K562 (cell line): Measurements from ENCODE around the gene SYMPK. TPM values are rescaled to one million over a fixed set of nuclear protein-coding genes. Genes with fewer than 3 reads are reported as not detected.

Experiments used
- CBX2 ChIP-seq: fragments of 200-600 bp; sonication (generic); IDR thresholded peaks from one replicate; pipeline ENCODE4 v1.6.1; 2012; ENCODE audit warnings: mild to moderate bottlenecking, low read length, inconsistent platforms; ENCODE audit not compliant: insufficient read depth, poor library complexity, severe bottlenecking
- CHD4 ChIP-seq: fragments of 200-600 bp; sonication (generic); IDR thresholded peaks from 3 replicates; pipeline ENCODE4 v1.6.1; 2012; ENCODE audit warnings: low read depth, mild to moderate bottlenecking, mixed read lengths, low read length, inconsistent platforms; ENCODE audit not compliant: insufficient read depth, insufficient replicate concordance, poor library complexity, severe bottlenecking
- CSDE1 ChIP-seq, 2 experiments: fragments of 450-650 bp; IDR thresholded peaks; 2 replicates each; pipeline ENCODE4 v1.6.1; 2016; ENCODE audit warnings: mild to moderate bottlenecking in 1 of 2
- CTCFL ChIP-seq: IDR thresholded peaks from 2 replicates; pipeline ENCODE4 v1.6.1; 2011; ENCODE audit warnings: borderline replicate concordance, low read depth, mild to moderate bottlenecking, moderate library complexity, low read length; ENCODE audit not compliant: insufficient read depth, poor library complexity, severe bottlenecking
- ETV5 ChIP-seq: sonication (generic); formaldehyde crosslinking; IDR thresholded peaks from 2 replicates; pipeline ENCODE4 v1.4.0; 2020; ENCODE audit warnings: low read depth, mild to moderate bottlenecking, missing genetic modification reagents
- HMGN3 ChIP-seq: IDR thresholded peaks from 2 replicates; pipeline ENCODE4 v1.6.1; 2011; ENCODE audit warnings: borderline replicate concordance, low read depth, mild to moderate bottlenecking, mixed read lengths, low read length; ENCODE audit not compliant: insufficient read length; ENCODE audit errors: extremely low read depth
- HOXB6 ChIP-seq: fragments of 250-450 bp; sonication (Bioruptor Pico); IDR thresholded peaks from 2 replicates; pipeline ENCODE4 v1.5.1; 2022; ENCODE audit warnings: mild to moderate bottlenecking, borderline replicate concordance
- NR1H2 ChIP-seq: sonication (generic); formaldehyde crosslinking; IDR thresholded peaks from 2 replicates; pipeline ENCODE4 v1.4.0; 2020; ENCODE audit warnings: mild to moderate bottlenecking, missing genetic modification reagents
- PHB2 ChIP-seq: fragments of 450-650 bp; IDR thresholded peaks from 2 replicates; pipeline ENCODE4 v1.6.1; 2017; ENCODE audit warnings: low read depth
- POLR2AphosphoS2 ChIP-seq: IDR thresholded peaks from 2 replicates; pipeline ENCODE4 v1.6.1; 2012; ENCODE audit warnings: low read length, improper control_type of control experiment
- POLR3A ChIP-seq: IDR thresholded peaks from 2 replicates; pipeline ENCODE4 v1.6.1; 2011; ENCODE audit warnings: borderline replicate concordance, mild to moderate bottlenecking, moderate library complexity; ENCODE audit not compliant: insufficient read length, insufficient read depth; ENCODE audit errors: extremely low read depth
- SAFB2 ChIP-seq: fragments of 200-400 bp; formaldehyde crosslinking; IDR thresholded peaks from 2 replicates; pipeline ENCODE4 v1.6.1; 2018; ENCODE audit warnings: borderline replicate concordance, low read length, low read depth, moderate library complexity; ENCODE audit not compliant: severe bottlenecking
- SNAPC5 ChIP-seq: fragments of 250-450 bp; sonication (Bioruptor Pico); IDR thresholded peaks from 2 replicates; pipeline ENCODE4 v1.8.0; 2021; ENCODE audit warnings: moderate library complexity, mild to moderate bottlenecking, inconsistent platforms
- SPI1 ChIP-seq: IDR thresholded peaks from 2 replicates; pipeline ENCODE4 v1.6.1; 2011; ENCODE audit warnings: low read depth, low read length, control low read depth, borderline replicate concordance
- TAF7 ChIP-seq: fragments of 450-650 bp; IDR thresholded peaks from 2 replicates; pipeline ENCODE4 v1.6.1; 2016; ENCODE audit warnings: missing genetic modification characterization, missing compliant biosample characterization
- TAF9B ChIP-seq: fragments of 450-650 bp; IDR thresholded peaks from 2 replicates; pipeline ENCODE4 v1.6.1; 2018; ENCODE audit warnings: mild to moderate bottlenecking; ENCODE audit not compliant: partially characterized antibody
- TEAD4 ChIP-seq, 2 experiments: sonication (generic) in 1 of 2; formaldehyde crosslinking in 1 of 2; IDR thresholded peaks; 2 replicates each; pipeline versions ENCODE4 v1.6.1 to v1.8.0; 2012 to 2022; ENCODE audit warnings: borderline replicate concordance in 1 of 2, inconsistent platforms in 1 of 2, low read length in 1 of 2, mild to moderate bottlenecking in 1 of 2, missing genetic modification reagents in 1 of 2
- ZBTB9 ChIP-seq: fragments of 450-650 bp; formaldehyde crosslinking; IDR thresholded peaks from 2 replicates; pipeline ENCODE4 v1.4.0; 2020; ENCODE audit warnings: mild to moderate bottlenecking, moderate library complexity
- ZFP91 ChIP-seq: sonication (generic); formaldehyde crosslinking; IDR thresholded peaks from 2 replicates; pipeline ENCODE4 v1.8.0; 2022; ENCODE audit warnings: mild to moderate bottlenecking, missing genetic modification reagents
- ZNF41 ChIP-seq: fragments of 250-450 bp; sonication (Bioruptor Pico); conservative IDR thresholded peaks from 2 replicates; pipeline ENCODE4 v1.4.0; 2020; ENCODE audit warnings: mild to moderate bottlenecking
- ZNF695 ChIP-seq: fragments of 450-650 bp; formaldehyde crosslinking; IDR thresholded peaks from 2 replicates; pipeline ENCODE4 v1.4.0; 2020; ENCODE audit warnings: mild to moderate bottlenecking, moderate library complexity
- ZSCAN29 ChIP-seq: fragments of 450-650 bp; IDR thresholded peaks from 2 replicates; pipeline ENCODE4 v1.6.1; 2017
- polyA plus RNA-seq, 8 experiments: library from polyadenylated mRNA; depleted of rRNA in 4 of 8; stranded (reverse) in 5 of 8; unstranded in 3 of 8; fragments of >200 nt; fragmentation: Nextera tagmentation in 2 of 8; fragmentation: Illumina TruSeq in 1 of 8; extraction: Ambion mirVana in 2 of 8; extraction: Trizol in 1 of 8; gene quantifications; 2 replicates each; pipeline versions ENCODE4 v1.2.1 to v1.2.3, GENCODE V29; 2011 to 2014; ENCODE audit warnings: inconsistent platforms in 1 of 8, missing spikeins in 1 of 8
- total RNA-seq, 7 experiments: library from RNA; depleted of rRNA in 6 of 7; stranded (reverse); fragments of >200 nt in 6 of 7; fragmentation: Illumina TruSeq in 2 of 7; extraction: Trizol in 2 of 7; gene quantifications; 2 replicates each; pipeline versions ENCODE4 v1.2.1 to v1.2.3, GENCODE V29; 2011 to 2021; ENCODE audit warnings: low replicate concordance in 1 of 7

Gene SYMPK
- total and polyA plus RNA-seq, 9 of the 15 experiments (the other 6 are each of a cell fraction or from before 2014, with no cell fraction given) = 0.73 to 95.5 (median 58.4) TPM

GRCh38 chr19:45876411-45877197 is 13.7 kb upstream of the SYMPK start (continued):
- TF ChIP-seq TEAD4 (IDR thresholded peaks at IDR 0.05; ENCODE audit: low read length) = no peak; the same call in 1 of the 2 replicates
- no peak for TF ChIP-seq TEAD4 (CRISPR knock-in tag; IDR thresholded peaks at IDR 0.05; ENCODE audit: borderline replicate concordance)
- TF ChIP-seq HMGN3 = peak; percentile 51
- no peak for TF ChIP-seq ETV5 (CRISPR knock-in tag)
- no peak for TF ChIP-seq ZNF695
- peak; percentile 52; the same call in 1 of the 2 replicates for TF ChIP-seq PHB2
- TF ChIP-seq CTCFL = no peak
- TF ChIP-seq TAF7 (tag) = 0 out of 2 replicates have a peak, but pooled peaks have one; percentile 27
- no peak for TF ChIP-seq CSDE1 (IDR thresholded peaks at IDR 0.05)
- TF ChIP-seq ZFP91 (CRISPR knock-in tag) = no peak
- no peak for TF ChIP-seq ZNF41 (CRISPR knock-in tag)
- peak; percentile 36 for TF ChIP-seq CHD4
- no peak for TF ChIP-seq CBX2
- TF ChIP-seq SNAPC5 (CRISPR knock-in tag) = no peak
- TF ChIP-seq POLR3A = no peak
- no peak for TF ChIP-seq ZSCAN29
- TF ChIP-seq ZBTB9 (CRISPR knock-in tag) = no peak; the same call in 1 of the 2 replicates
- TF ChIP-seq SPI1 = no peak
- TF ChIP-seq NR1H2 (CRISPR knock-in tag) = no peak
- no peak for TF ChIP-seq TAF9B
- no peak for TF ChIP-seq HOXB6 (CRISPR knock-in tag)
- TF ChIP-seq POLR2AphosphoS2 = no peak
- no peak for TF ChIP-seq SAFB2
